Measurements from ENCODE around the gene SRSF5. TPM values are rescaled to one million over a fixed set of nuclear protein-coding genes. Genes with fewer than 3 reads are reported as not detected.

The SRSF5 gene
- total and polyA plus RNA-seq, 2 donors (not counting 3 experiments of a cell fraction or from before 2014, with no cell fraction given), result 192 to 253 TPM

DNA sequence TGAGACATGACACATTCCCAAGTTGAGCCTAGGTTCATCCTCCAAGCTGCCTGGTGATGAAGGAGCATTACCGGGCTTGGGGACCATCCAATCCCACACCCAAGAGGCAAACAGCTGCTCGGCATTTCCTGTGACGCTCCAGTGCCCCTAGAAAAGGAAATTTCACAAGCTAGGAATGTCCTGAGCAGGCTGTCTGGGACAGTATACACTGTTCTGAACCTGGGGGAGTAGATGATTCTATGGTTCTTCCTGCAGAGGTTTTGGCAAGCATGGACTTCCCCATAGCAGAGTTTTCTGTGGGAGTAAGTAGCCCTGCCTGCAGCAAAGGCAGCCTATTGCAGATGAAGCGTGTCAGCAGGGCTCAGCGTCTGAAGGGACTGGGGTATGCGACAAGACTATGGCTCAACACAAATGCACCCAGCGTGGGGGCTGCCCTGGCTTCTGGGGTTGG, 47.4 kb upstream of the SRSF5 start:
- Histone ChIP-seq H3K4me2 (ENCODE audit: insufficient read depth, low read length) (peak overlapping the region; percentile 42), H3K79me2 (ENCODE audit: control insufficient read depth, insufficient read depth, low read length) (no peaks in the 10 kb centered on the region), H3K4me1 (ENCODE audit: control insufficient read depth, extremely low read depth, insufficient read depth, low read length) (peaks cover 30% of the 10 kb centered on the region), H3K9me1 (replicated peaks; ENCODE audit: control insufficient read depth, extremely low read depth, insufficient read depth, low read length) (no peaks in the 10 kb centered on the region), H3K4me3 (replicated peaks in 1 of 3; ENCODE audit: insufficient read depth in 1 of 3, low read depth in 1 of 3, low read length in 3 of 3) (no peak overlapping the region), H3K36me3 (ENCODE audit: control insufficient read depth in 2 of 2, extremely low read depth in 1 of 2, insufficient read depth in 2 of 2, low read length in 2 of 2) (no peaks in the 10 kb centered on the region), H4K20me1 (replicated peaks; ENCODE audit: control insufficient read depth, extremely low read depth, insufficient read depth, low read length) (no peaks in the 10 kb centered on the region), H3K27ac (ENCODE audit: insufficient read depth, low read depth, low read length) (peak overlapping the region; percentile 70), H3K9me3 (replicated peaks; ENCODE audit: control insufficient read depth, insufficient read depth, low read length) (no peaks in the 10 kb centered on the region), H3K27me3 (ENCODE audit: control insufficient read depth in 2 of 2, insufficient read depth in 2 of 2, low read length in 2 of 2) (no peaks in the 10 kb centered on the region), H2AFZ (ENCODE audit: low read depth, low read length) (peak overlapping the region; percentile 28), H3K9ac (replicated peaks; ENCODE audit: extremely low read depth, insufficient read depth, low read length) (peak overlapping the region; percentile 8)
- dilution Hi-C loops (cut with MboI; ENCODE audit: extremely low pct_ligation_motif_present, low sequenced_read_pairs), result no loop called here
- POLR2A ChIA-PET, result interaction anchor here (1.1 kb wide), 1 partner anchor 108 kb away, joined by 3 read pairs; no protein-coding TSS in a partner anchor
- no TSS peak for BruUV-seq (replicated peaks)
- peak; percentile 98 for FAIRE-seq
- CTCF ChIA-PET, result interaction anchor here (1.1 to 4.0 kb wide), 9 partner anchors 11 to 134 kb away, joined by 3 to 22 read pairs (median 4); partner anchors contain the start of gene SUSD6
- TF ChIP-seq, protein P1, sequence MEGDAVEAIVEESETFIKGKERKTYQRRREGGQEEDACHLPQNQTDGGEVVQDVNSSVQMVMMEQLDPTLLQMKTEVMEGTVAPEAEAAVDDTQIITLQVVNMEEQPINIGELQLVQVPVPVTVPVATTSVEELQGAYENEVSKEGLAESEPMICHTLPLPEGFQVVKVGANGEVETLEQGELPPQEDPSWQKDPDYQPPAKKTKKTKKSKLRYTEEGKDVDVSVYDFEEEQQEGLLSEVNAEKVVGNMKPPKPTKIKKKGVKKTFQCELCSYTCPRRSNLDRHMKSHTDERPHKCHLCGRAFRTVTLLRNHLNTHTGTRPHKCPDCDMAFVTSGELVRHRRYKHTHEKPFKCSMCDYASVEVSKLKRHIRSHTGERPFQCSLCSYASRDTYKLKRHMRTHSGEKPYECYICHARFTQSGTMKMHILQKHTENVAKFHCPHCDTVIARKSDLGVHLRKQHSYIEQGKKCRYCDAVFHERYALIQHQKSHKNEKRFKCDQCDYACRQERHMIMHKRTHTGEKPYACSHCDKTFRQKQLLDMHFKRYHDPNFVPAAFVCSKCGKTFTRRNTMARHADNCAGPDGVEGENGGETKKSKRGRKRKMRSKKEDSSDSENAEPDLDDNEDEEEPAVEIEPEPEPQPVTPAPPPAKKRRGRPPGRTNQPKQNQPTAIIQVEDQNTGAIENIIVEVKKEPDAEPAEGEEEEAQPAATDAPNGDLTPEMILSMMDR (IDR thresholded peaks at IDR 0.05; ENCODE audit: extremely low read depth in 1 of 2, insufficient read depth in 1 of 2, low read depth in 1 of 2, low read length in 2 of 2), result no peak
- TF ChIP-seq MYC (IDR thresholded peaks at IDR 0.05; ENCODE audit: low read depth, low read length), result no peak
- TF ChIP-seq POLR2AphosphoS5 (IDR thresholded peaks at IDR 0.05; ENCODE audit: insufficient read depth, low read depth, low read length), result peak; percentile 26
- intact Hi-C loops (cut with micrococcal nuclease), result loop anchor here (1.0 kb wide), 1 partner anchor 94 kb away; no protein-coding TSS in a partner anchor
- DNase-seq (ENCODE audit: low read depth, low spot score), result peak; percentile 78

DNA sequence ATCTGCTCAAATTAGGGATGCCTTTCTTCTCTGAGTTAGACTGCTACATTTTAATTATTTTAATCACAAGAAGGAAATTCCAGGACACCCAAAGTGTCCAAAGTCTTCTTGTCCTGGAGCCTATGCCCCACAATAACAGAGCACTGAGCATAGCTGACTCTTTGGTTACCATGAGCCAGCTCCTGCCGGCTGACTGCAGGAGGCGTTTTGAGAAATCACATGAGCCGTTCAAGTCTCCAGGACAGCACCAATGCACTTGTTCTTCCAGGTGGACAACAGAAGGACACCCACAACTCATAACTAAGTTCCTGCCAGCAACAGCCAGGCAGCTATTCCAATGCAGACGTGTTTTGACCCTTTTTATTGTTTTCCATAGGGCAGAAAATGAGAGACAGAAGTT, 46.0 kb upstream of the SRSF5 start:
- H3K4me3 ChIP-seq (replicated peaks in 1 of 3; ENCODE audit: insufficient read depth in 1 of 3, low read depth in 1 of 3, low read length in 3 of 3), result no peak overlapping the region
- H3K27ac ChIP-seq (ENCODE audit: insufficient read depth, low read depth, low read length), result no peak overlapping the region
- H3K79me2 ChIP-seq (ENCODE audit: control insufficient read depth, insufficient read depth, low read length), result no peaks in the 10 kb centered on the region
- H3K9ac ChIP-seq (replicated peaks; ENCODE audit: extremely low read depth, insufficient read depth, low read length), result no peak overlapping the region
- no peak overlapping the region for H2AFZ ChIP-seq (ENCODE audit: low read depth, low read length)
- no peak for FAIRE-seq
- POLR2A ChIA-PET, result no interaction called here
- no peaks in the 10 kb centered on the region for H3K9me3 ChIP-seq (replicated peaks; ENCODE audit: control insufficient read depth, insufficient read depth, low read length)
- H3K4me2 ChIP-seq (ENCODE audit: insufficient read depth, low read length), result no peak overlapping the region
- H3K9me1 ChIP-seq (replicated peaks; ENCODE audit: control insufficient read depth, extremely low read depth, insufficient read depth, low read length), result no peaks in the 10 kb centered on the region
- dilution Hi-C loops (cut with MboI; ENCODE audit: extremely low pct_ligation_motif_present, low sequenced_read_pairs), result no loop called here
- no peaks in the 10 kb centered on the region for H3K27me3 ChIP-seq (ENCODE audit: control insufficient read depth in 2 of 2, insufficient read depth in 2 of 2, low read length in 2 of 2)
- no peak for DNase-seq (ENCODE audit: low read depth, low spot score)
- no TSS peak for BruUV-seq (replicated peaks)
- no peaks in the 10 kb centered on the region for H3K36me3 ChIP-seq (ENCODE audit: control insufficient read depth in 2 of 2, extremely low read depth in 1 of 2, insufficient read depth in 2 of 2, low read length in 2 of 2)
- TF ChIP-seq, protein P2, sequence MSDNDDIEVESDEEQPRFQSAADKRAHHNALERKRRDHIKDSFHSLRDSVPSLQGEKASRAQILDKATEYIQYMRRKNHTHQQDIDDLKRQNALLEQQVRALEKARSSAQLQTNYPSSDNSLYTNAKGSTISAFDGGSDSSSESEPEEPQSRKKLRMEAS (IDR thresholded peaks at IDR 0.05; ENCODE audit: insufficient read depth, insufficient read length), result no peak
- TF ChIP-seq, protein P1 (IDR thresholded peaks at IDR 0.05; ENCODE audit: extremely low read depth in 1 of 2, insufficient read depth in 1 of 2, low read depth in 1 of 2, low read length in 2 of 2), result no peak
- TF ChIP-seq FOS (IDR thresholded peaks at IDR 0.05; ENCODE audit: borderline replicate concordance, insufficient read depth, low read length) (no peak), POLR2AphosphoS5 (IDR thresholded peaks at IDR 0.05; ENCODE audit: insufficient read depth, low read depth, low read length) (no peak), POLR2A (IDR thresholded peaks at IDR 0.05; ENCODE audit: low read depth, low read length) (no peak), EZH2 (IDR thresholded peaks at IDR 0.05; ENCODE audit: borderline replicate concordance, low read depth, low read length, severe bottlenecking) (no peak), JUN (IDR thresholded peaks at IDR 0.05; ENCODE audit: borderline replicate concordance, insufficient read depth, insufficient read length, low read depth) (no peak), GATA2 (IDR thresholded peaks at IDR 0.05; ENCODE audit: insufficient read depth, insufficient read length, low read depth, low read length) (no peak), MYC (IDR thresholded peaks at IDR 0.05; ENCODE audit: low read depth, low read length) (no peak)
- intact Hi-C loops (cut with micrococcal nuclease), result loop anchor here (10.0 kb wide), 1 partner anchor 246 kb away; no protein-coding TSS in a partner anchor
- no peaks in the 10 kb centered on the region for H4K20me1 ChIP-seq (replicated peaks; ENCODE audit: control insufficient read depth, extremely low read depth, insufficient read depth, low read length)
- CTCF ChIA-PET, result interaction anchor here (1.4 to 4.0 kb wide), 3 partner anchors 117 to 136 kb away, joined by 3 to 22 read pairs (median 4); no protein-coding TSS in a partner anchor
- H3K4me1 ChIP-seq (ENCODE audit: control insufficient read depth, extremely low read depth, insufficient read depth, low read length), result peaks cover 27% of the 10 kb centered on the region

Data from endothelial cell of umbilical vein (primary cell).